GM19240 (cell line): Measurements from ENCODE around the gene ARMC5.
"Not testable (repeated sequence)": the region's sequence is repeated elsewhere in the genome, so short reads cannot be mapped to it uniquely, and the experiment has no call there.

ENCODE experiments used
- DNase-seq: peaks from one replicate; pipeline ENCODE4 v3.0.0; 2011; ENCODE audit warnings: low spot score; ENCODE audit not compliant: insufficient read length

Gene ARMC5, protein sequence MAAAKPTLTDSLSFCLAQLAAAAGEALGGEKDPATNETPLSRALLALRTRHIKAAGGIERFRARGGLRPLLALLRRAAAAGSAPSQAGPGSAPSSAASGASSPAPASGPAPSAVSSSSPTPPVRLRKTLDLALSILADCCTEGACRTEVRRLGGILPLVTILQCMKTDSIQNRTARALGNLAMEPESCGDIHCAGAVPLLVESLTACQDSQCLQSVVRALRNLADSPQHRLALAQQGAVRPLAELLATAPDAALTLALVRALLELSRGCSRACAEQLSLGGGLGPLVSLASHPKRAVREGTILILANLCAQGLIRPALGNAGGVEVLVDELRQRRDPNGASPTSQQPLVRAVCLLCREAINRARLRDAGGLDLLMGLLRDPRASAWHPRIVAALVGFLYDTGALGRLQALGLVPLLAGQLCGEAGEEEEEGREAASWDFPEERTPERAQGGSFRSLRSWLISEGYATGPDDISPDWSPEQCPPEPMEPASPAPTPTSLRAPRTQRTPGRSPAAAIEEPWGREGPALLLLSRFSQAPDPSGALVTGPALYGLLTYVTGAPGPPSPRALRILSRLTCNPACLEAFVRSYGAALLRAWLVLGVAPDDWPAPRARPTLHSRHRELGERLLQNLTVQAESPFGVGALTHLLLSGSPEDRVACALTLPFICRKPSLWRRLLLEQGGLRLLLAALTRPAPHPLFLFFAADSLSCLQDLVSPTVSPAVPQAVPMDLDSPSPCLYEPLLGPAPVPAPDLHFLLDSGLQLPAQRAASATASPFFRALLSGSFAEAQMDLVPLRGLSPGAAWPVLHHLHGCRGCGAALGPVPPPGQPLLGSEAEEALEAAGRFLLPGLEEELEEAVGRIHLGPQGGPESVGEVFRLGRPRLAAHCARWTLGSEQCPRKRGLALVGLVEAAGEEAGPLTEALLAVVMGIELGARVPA

GRCh38 chr16:31458844-31459686 lies at the start of gene ARMC5:
ARMC5 (plus strand) TSS chr16:31459501; CDS start chr16:31459525, 24 bp downstream.
- peak; percentile 72 for DNase-seq

DNA sequence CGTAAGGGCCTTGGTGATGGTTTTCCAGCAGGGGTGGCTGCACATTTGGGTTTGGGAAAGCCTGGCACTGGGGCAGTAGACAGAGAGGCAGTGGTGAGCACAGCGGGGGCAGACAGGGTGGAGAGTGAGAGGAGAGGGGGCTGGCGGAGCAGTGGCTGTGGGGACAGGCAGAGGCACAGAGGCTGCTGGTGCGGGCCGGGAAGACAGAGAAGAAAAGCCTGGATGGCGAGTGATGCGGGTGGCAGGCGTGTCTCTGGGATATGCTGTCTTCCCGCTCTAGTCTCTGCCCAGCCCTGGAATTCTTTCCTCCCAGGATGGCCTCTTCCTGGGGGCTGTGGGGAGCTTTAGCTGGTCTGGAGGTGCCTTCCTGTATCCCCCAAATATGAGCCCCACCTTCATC lies 49.2 kb upstream of the ARMC5 start:
- no peak for DNase-seq

DNA sequence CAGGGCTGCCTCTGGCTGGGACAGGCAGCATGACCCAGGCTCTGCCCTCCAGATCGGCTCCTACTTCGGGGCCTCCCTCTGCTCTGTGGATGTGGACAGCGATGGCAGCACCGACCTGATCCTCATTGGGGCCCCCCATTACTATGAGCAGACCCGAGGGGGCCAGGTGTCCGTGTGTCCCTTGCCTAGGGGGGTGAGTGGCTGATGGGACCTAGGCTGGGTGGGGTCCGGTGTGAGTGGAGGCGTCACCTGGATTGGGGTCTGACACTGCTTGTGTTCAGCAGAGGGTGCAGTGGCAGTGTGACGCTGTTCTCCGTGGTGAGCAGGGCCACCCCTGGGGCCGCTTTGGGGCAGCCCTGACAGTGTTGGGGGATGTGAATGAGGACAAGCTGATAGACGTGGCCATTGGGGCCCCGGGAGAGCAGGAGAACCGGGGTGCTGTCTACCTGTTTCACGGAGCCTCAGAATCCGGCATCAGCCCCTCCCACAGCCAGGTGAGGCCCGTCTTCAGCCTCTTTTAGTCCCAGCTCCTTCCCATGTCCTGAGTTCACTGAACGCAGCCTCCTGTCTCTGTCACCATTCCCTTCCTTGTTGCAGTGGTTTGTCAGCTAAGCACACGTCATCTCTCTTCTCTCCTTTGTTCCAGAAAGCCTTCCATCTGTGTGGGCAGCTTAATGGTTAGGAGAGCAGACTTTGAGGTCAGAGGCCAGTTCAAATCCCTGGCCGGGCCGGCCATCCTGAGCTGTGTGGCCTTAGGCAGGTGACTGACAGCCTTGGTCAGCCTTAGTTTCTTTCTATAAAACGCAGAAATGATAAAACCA lies 48.1 kb upstream of the ARMC5 start:
- DNase-seq: no peak

DNA sequence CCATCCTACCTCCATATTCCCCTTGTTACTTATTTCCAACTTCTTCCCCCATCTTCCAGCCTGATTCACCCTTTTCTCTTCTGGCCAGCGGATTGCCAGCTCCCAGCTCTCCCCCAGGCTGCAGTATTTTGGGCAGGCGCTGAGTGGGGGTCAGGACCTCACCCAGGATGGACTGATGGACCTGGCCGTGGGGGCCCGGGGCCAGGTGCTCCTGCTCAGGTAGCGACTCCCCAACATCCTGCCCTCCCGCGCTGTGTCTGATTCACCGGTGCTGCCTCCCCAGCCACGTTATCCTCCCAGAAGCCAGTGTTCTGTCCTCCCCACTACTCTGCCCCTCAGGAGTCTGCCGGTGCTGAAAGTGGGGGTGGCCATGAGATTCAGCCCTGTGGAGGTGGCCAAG lies 46.6 kb upstream of the ARMC5 start:
- no peak for DNase-seq

DNA sequence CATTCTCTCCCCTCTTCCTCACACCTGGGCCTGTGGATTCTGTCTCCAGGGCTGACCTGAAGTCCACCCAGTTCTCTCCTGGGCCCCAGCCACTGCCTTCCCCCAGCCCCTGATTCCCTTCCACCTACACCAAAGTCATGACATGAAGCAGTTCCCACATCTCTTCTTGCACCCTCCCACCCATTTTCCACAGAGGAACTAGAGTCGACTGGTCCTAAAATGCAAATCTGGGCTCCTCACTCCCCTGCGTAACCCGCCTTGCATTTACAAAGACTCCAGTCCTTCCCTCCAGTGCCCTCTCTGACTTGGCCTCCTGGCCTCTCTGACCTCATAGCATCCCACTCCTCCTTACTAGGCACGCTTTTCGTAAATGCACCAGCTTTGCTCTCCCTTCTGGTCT lies 45.9 kb upstream of the ARMC5 start:
- DNase-seq: no peak

GRCh38 chr16:31413943-31414342 lies 45.4 kb upstream of the ARMC5 start:
- DNase-seq: no peak

- no peak for DNase-seq
Measured at GRCh38 chr16:31414706-31415105, 44.6 kb upstream of the ARMC5 start.

GRCh38 chr16:31416371-31416770 lies 42.9 kb upstream of the ARMC5 start:
- DNase-seq: no peak

GRCh38 chr16:31417036-31417435 lies 42.3 kb upstream of the ARMC5 start:
- DNase-seq: not testable (repeated sequence)

DNA sequence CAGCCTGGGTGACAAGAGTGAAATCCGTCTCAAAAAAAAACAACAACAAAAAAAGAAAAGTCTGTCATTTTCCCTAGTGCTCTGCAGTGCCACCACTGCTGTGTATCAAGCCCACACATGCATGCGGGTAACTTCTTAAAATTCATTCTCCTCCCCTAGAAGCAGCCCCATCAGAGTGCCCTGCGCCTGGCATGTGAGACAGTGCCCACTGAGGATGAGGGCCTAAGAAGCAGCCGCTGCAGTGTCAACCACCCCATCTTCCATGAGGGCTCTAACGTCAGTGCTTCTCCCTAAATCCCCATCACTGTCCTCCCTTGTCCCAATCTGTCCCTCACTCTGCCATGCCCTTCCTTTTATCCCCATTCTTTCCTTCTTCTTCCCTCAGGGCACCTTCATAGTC lies 41.4 kb upstream of the ARMC5 start:
- DNase-seq: no peak

GRCh38 chr16:31420037-31420436 lies 39.3 kb upstream of the ARMC5 start:
- no peak for DNase-seq

DNA sequence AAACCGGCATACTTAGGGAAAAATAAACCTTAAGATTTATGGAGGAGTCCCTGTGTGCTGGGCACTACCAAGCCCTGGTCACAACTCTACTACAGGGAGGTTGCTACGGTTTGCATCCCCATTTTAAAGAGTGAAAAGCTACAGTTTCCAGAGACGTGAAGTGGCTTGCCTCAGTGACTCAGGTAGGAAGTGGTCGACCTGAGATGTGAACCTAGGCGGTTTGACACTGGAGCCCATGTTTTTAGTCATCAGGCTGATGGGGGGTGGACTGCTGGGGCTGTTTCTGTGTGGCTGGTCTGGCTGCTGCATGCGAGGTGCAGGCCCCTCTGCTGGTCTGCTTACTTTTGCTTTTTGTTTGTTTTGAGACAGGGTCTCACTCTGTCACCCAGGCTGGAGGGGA lies 37.7 kb upstream of the ARMC5 start:
- peak; percentile 35 for DNase-seq

- no peak for DNase-seq
Measured at GRCh38 chr16:31423241-31423640, 36.1 kb upstream of the ARMC5 start.

DNA sequence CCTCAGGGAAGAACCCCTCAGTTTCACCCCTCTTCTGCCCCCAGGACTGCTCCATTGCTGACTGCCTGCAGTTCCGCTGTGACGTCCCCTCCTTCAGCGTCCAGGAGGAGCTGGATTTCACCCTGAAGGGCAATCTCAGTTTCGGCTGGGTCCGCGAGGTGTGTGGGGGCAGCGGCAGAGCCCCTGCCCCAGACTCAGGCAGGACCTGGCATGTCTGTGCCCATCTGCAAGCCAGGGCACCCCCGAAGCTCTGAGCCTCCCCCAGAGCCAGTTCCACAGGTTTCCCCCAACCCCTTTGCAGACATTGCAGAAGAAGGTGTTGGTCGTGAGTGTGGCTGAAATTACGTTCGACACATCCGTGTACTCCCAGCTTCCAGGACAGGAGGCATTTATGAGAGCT lies 35.5 kb upstream of the ARMC5 start:
- DNase-seq: no peak

DNA sequence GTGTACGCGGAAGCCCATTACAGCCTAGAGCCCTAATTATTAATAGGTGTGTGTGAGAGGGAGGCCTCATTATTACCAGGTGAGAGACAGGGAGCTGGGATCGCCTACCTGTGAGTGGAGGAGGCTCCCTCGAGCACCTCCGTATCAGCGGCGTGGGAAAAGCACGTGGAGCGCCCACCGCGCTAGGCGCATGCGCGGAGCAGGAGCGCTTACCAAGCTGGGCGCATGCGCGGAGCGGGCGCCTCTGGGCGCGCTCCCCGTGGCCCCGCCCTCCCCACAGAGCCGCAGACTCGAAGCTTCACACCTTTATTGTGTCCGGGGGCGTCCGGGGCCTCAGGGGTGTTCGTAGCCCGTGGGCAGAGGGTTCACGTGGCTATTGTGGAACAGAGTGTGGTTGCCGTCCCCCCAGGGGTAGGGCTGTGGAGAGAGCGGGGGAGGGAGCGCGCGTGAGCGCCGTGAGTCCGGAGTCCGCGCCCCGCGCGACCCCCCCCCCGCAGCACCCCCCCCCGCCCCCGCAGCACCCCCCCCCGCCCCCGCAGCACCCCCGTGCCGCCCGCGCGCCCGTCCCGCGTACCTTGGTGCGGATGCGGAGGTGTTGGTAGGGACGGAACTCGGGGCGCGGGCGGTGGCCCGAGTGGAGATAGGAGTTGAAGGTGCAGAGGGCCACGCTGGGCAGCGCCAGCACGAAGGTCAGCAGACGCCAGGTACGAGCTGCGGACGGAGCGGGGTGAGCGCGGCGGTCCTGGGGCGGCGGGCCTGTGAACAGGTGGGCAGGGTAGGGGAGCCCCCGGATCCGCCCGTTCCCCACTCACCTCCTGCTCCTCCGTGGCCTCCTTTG lies 31.6 kb upstream of the ARMC5 start:
- DNase-seq: no peak

DNA sequence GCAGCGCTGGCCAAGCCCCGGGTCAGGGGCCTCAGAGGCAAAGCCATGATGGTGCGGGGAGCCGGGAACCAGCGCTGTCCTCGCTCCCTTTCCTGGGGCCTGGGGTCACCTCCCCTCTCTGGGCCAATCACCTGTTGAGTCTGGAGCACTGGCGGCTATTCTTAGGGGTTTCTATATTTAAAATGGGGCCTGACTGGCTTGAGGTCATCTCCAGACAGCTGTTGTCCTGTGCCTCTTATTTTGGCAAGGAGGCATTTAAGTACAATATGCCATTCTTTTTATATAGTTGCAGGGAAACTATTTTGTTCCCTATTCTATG lies 31.1 kb upstream of the ARMC5 start, which contains the start of gene COX6A2:
TSS of gene COX6A2 (minus strand) at position 82 of the 319 bp plus-strand sequence. CDS start at position 47, 35 bp downstream.
- no peak for DNase-seq

DNA sequence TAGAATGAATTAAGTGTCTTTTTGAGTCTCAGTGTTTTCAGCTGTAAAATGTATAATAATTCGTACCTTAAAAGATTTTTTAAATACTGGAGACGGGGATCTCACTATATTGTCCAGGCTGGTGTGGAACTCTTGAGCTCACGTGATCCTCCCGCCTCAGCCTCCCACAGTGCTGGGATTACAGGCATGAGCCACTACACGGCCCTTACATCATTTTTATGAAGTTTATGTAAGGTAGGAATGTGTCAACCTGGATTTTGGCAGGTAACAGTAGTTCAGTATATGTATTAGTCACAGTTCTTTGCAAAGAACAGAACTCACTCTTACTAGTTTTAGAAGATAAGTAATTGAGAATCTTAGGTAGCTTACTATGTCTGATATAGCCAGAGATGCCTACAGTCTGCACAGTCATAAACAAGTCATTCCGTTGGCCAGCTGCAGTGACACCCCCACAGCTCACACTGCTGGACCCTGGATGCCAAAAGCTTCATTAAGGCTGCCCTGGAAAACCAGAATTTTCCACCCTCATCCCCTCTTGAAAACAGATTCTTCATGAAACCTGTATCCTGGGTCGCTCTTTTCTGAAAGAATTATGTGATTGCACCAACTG lies 30.6 kb upstream of the ARMC5 start:
- DNase-seq: no peak

GRCh38 chr16:31429314-31429713 lies 30.0 kb upstream of the ARMC5 start:
- no peak for DNase-seq

DNA sequence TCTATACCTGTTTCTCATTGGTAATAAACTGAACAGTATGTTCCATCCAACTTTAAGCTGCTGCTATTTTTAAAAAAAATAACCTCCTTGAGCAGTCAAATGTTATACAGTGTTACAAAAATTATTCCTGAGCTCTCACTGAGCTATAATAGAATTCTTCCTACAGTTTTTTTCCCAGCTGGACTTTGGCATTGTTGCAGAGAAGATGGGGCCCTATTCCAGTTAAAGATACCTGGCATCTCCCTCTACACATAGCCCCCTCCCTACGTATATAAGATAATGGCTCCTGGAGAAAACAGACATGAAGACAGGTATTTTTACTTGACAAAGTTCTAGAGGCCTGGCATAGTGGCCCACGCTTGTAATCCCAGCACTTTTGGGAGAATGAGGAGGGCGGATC lies 29.5 kb upstream of the ARMC5 start:
- DNase-seq: no peak
